HG02840 (cell line): ENCODE measurements around the gene CHRM1.
"Not testable (repeated sequence)": the region's sequence is repeated elsewhere in the genome, so short reads cannot be mapped to it uniquely, and the experiment has no call there.

Experiments
- ATAC-seq: cut with Tn5 transposase; IDR thresholded peaks from one replicate; pipeline ENCODE4 v1.9.1; 2021; ENCODE audit warnings: mild to moderate bottlenecking, moderate library complexity, moderate number of reproducible peaks; ENCODE audit not compliant: unreplicated experiment, low FRiP score

Gene CHRM1

GRCh38 chr11:62880231-62880802 lies 40.8 kb downstream of the CHRM1 start:
- peak; percentile 7 for ATAC-seq

DNA sequence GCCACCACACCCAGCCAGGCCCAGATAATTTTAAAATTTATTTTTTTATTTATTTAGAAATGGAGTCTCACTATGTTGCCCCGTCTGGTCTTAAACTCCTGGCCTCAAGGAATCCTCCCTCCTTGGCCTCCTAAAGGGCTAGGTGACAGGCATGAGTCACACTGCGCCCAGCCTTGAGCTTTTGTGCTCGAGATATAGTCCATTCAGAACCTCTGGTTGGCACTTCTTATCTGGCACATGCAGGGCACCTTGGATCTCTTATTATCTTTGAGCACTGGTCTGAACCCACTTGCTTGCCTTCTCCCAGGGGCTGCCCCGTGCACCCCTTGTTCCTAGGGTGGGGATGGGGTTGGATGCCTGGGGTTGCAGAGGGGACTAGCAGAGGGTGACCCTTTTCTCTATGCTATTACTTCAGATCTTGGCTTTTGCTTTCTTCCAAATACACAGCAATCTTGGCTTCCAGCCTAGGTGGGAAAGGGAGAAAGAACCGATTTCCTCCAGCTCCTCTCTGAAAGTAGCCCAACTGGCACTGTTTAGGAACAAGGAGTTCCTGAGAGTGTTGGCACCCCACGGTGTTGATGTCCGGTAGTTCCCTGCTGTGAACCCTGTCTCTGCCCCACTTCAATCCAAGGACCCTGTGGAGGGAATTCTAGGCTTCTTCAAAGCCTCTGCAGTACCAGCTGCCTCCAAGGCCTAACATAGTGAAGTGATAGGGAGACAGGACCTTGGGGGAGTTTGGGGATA lies 41.8 kb downstream of the CHRM1 start:
- ATAC-seq: no peak

GRCh38 chr11:62876712-62877111 lies 44.5 kb downstream of the CHRM1 start:
- no peak for ATAC-seq

- no peak for ATAC-seq
These were observed 45.3 kb downstream of the CHRM1 start for GRCh38 chr11:62875698-62876478.

- ATAC-seq: no peak
These were observed 46.3 kb downstream of the CHRM1 start for GRCh38 chr11:62874851-62875250.

- no peak for ATAC-seq
These were observed 55.5 kb downstream of the CHRM1 start for GRCh38 chr11:62865635-62866034.

DNA sequence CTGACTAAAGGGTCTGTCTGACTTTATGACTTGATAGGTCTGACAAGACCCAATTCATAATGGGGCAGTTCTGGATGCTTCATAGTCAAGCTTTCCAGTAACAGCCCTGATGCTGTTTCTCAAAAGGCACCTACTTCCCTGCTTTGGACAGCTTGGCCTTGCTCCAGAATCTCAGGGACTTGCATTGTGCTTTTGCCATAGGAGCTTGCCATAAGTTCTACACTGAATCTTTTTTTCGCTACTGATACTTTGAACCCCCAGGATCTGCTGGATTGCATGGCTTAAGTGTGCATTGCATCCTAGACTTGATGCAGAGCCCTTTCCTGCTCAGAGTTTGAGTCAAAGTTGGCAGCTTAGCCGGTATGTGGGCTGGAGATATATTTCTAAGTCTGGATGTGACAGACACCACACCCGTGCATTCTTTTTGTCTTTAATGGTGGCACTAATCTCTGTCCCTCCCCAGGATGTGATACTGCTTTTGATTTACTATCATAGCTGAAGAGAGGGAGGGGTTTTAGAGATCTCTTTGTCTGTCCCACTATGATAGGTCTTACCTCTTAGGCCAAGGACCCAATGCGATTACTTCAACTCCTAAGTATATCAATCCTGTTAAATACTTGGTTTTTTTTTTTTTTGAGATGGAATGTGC lies 57.4 kb downstream of the CHRM1 start:
- no peak for ATAC-seq

DNA sequence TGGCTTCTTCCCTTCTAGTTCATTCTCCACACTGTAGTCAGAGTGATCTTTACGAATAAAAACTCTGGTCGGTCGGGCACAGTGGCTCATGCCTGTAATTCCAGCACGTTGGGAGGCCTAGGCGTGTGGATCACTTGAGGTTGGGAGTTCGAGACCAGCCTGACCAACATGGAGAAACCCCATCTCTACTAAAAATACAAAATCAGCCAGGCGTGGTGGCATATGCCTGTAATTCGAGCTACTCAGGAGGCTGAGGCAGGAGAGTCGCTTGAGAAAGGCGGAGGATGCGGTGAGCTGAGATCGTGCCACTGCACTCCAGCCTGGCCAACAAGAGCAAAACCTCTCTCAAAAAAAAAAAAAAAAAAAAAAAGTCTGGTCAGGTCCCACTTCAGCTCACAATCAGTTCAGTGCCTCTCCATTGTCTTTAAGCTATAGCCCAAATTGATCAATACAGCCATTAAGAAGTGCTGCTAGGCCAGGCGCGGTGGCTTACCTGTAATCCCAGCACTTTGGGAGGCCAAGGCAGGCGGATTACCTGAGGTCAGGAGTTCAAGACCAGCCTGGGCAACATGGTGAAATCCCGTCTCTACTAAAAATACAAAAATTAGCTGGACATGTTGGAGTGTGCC lies 59.5 kb downstream of the CHRM1 start:
- not testable (repeated sequence) for ATAC-seq

DNA sequence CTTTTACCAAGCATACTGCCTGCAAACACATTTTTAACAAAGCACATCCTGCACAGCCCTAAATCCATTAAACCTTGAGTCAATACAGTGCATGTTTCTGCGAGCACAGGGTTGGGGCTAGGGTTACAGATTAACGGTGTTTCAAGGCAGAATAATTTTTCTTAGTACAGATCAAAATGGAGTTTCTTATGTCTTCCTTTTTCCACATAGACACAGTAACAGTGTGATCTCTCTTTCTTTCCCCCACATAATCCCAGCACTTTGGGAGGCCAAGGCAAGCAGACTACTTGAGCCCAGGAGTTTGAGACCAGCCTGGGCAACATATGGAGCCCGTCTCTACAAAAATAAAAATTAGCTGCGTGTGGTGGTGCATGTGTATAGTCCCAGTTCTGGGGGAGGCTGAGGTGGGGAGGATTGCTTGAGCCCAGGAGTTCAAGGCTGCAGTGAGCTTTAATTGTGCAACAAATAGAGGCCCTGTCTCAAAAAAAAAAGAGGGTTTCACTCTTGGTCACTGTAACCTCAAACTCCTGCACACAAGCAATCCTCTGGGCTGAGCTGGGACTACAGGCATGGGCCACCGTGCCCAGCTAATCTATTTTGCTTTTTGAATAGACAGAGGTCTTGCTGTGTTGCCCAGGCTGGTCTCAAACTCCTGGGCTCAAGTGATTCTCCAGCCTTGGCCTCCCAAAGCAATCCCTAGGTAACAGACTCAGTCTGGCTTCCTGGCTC lies 60.2 kb downstream of the CHRM1 start:
- ATAC-seq: no peak

GRCh38 chr11:62859281-62859703 lies 61.9 kb downstream of the CHRM1 start:
- ATAC-seq: not testable (repeated sequence)
